T-helper 9 cell (primary cell): ENCODE measurements around the gene TLL2.

Source experiments
- DNase-seq: peaks from one replicate; pipeline ENCODE4 v3.0.0-alpha.2; 2020

The TLL2 gene

DNA sequence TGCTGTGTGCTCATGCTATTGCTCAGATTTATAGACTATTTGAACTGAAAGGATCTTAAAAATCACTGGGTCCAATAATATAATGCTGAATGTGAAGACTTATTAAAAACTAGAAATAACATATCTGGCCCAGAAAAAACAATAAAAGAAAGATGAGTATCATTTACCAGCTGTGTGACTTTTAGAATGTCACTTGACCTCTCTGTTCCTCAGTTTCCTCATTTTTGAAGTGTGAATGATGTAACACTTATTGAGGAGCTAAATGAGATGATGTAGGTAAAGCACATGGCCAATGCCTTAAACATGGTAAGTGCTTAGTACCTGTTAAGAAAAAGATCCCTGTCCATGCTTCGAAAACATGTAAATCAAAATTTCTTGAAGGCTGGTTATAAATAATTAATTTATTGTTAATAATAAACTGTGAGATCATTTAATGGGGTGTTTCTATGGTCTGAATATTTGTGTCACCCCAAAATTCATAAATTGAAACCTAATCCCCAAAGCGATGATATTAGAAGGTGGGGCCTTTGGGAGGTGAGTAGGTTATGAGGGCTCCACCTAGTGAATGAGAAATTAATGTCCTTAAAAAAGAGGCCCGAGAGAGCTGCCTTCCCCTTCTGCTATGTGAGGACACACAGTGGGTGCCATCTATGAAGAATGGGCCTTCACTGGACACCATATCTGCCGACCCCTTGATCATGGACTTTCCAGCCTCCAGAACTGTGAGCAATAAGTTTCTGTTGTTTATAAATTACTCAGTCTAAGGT lies 196.5 kb downstream of the TLL2 start:
- no peak for DNase-seq
